GM19324 (cell line): ENCODE results near the gene CAV3.

Source experiments
- ATAC-seq: cut with Tn5 transposase; IDR thresholded peaks from one replicate; pipeline ENCODE4 v1.9.1; 2021; ENCODE audit warnings: mild to moderate bottlenecking, moderate library complexity; ENCODE audit not compliant: unreplicated experiment, low FRiP score

Gene CAV3

DNA sequence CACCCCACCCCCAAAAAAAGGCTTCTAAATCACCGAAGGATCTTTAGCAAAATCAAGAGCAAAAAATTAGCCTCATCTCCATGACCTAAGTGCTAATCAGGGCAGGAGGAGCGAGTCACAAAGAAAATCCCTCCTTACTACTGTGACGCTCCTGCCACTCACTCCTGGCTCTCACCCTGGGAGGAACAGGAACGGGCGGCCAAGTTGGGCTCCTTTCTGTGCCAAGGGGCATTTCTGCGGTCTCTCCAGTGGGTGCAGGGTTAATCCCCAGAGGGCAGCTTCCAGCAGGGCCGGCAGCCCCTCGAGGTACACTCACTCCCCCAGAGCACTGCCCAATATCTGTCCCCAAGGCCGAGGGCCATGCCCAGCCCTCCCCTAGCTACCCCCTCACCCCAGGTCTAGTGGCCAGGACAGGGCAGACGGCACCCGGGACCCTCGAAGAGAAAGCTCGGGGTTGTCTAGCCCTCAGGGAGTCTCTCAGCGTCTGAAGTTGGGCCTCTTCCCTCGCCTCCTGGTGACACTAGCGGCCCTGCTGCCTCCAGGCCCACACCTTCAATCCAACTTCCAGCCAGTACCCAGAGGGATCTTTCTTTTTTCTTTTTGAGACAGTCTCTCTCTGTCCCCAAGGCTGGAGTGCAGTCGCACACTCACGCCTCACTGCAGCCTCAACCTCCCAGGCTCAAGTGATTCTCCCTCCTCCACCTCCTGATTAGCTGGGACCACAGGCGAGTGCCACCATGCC is 706 bp downstream of the CAV3 start:
- ATAC-seq, result no peak

DNA sequence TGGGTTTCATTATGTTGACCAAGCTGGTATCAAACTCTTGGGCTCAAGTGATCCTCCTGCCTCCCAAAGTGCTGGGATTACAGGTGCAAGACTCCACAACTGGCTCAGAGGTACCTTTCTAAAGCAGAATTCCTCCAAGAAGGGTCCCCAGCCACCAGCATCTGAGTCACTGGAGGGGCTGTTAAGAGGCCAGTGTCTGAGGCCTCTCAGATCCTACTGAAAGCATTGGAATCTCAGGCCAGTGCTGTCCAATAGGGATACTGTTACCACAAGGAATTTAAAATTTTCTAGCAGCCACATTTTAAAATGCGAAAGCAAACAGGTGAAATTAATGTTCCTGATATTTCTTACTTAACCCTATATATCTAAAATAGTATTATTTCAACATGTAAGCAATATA is 1.3 kb downstream of the CAV3 start:
- ATAC-seq, result no peak

DNA sequence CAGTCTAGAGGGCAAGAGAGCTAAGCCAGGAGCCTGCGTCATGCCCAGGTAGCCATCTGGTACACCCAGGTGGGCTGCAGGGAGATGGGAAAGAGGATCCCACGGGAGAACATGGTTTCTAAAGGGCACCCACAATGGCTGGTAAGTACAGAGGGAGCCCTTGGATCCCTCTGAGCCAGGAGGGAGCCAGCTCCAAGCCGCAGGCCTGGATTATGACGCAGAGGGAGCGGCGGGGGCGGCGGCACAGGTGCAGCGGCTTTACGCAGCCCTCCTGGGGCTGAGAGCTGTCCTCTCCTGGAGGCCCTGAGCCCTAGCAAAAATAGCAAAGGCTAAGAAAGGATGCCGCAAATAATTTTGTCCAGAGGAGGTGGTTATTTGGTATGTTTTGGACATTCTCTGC is 2.8 kb downstream of the CAV3 start:
- no peak for ATAC-seq

GRCh38 chr3:8737301-8737700 is 3.7 kb downstream of the CAV3 start:
- ATAC-seq, result no peak

- no peak for ATAC-seq
Measured at GRCh38 chr3:8737823-8738222, 4.2 kb downstream of the CAV3 start.

GRCh38 chr3:8738639-8739038 is 5.0 kb downstream of the CAV3 start:
- no peak for ATAC-seq

DNA sequence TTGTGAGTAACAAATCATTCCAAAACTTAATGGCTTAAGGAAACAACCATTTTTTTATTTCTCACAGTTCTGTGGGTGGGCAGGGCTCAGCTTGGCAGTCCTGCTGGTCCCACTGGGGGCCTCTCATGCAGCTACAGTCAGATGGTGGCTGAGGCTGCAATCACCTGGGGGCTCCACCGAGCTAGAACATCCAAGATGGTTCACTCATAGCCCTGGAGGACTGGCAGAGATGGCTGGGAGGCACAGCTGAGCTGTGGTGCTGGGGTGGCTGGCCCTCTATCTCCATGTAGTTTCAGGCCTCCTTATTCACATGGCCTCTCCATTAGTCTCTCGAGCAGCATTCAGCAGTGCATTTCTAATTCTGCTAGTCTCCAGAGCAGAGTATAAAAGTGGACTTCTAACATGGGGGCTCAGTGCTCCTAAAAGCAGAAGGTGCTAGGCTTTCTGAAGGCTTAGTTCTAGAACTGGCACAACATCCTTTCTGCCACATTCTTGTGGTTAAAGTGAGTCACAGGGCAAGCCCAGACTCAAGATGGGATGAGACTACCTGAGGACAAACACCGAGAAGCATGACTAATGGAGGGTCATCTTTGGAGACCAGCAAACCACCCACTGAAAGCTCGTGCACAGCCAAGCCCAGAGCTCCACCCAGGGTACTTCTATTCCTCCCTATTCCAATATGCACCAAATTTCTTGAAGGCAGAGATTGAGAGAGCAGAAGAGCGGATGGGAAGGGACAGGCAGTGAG is 6.3 kb downstream of the CAV3 start:
- no peak for ATAC-seq

DNA sequence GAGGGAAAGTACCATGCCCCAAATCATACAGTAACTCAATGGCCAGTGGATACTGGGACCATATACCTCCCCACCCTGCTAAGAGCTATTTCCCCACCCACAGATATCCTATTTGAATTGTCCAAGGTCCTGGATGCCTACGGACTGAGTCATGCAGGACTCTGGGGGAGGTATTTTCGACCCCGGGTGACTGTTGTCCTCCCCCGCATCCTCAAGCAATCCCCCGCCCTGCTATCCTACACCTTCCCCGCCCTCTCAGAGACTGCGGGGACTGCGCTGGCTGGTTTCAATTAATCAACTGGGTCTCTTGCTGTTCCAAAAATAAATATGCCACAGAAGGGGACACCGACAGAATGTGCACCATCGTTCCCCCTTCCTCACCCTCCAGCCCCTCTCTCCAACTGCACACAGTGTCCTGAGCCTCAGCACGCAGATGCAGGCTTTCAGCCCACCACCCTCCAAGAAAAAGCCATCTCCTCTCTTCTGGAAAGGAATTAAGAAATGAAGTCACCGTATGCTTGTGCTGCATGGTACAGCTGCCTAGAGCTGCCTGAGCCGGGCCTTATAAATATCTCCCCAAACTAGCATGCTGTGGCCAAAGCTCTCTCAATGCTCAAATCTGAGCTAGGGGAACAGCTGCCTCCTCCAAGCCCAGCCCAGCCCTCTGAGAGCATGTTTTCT is 8.1 kb downstream of the CAV3 start:
- no peak for ATAC-seq

DNA sequence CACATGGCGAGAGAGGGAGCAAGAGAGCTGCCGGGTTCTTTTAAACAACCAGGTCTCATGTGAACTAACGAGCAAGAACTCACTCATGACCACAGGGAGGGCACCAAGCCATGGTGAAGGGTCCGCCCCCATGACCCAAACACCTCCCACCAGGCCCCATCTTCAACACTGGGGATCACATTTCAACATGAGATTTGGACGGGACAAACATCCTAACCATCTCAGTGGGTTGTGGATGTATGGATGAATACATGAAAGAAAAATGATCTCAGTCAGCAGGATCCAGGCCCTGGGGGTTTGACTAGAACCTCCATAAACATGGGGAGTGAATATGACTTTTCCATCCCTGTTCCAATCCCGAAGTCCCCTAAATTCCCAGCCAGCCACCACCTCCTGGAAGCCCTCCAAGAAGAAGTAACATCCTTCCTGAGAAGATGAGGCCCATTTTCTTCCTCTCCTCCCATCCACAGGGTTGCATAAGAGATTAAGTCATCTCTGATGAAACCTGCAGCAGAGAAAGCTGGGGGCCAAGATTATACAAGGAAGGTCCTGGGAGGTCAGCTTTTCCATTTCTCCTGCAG is 9.5 kb downstream of the CAV3 start:
- ATAC-seq, result no peak

DNA sequence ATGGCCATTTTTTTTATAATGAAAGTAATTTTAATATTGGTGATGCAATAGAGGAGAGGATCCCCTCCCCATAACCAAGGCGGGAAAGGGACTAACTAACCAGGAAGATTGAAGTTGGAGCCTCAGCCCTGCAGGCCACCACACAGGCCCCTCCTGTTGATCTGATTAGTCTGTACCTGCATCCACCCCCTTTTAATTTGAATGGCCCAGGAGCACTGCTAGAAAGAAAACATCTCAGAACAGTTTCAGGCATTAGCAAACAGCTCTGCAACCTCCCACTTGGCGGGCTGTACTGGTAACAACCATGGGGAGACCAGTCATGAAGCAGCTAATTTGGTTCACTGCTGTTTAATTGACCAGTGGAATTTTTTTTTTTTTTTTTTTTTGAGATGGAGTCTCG is 10.3 kb downstream of the CAV3 start:
- no peak for ATAC-seq

DNA sequence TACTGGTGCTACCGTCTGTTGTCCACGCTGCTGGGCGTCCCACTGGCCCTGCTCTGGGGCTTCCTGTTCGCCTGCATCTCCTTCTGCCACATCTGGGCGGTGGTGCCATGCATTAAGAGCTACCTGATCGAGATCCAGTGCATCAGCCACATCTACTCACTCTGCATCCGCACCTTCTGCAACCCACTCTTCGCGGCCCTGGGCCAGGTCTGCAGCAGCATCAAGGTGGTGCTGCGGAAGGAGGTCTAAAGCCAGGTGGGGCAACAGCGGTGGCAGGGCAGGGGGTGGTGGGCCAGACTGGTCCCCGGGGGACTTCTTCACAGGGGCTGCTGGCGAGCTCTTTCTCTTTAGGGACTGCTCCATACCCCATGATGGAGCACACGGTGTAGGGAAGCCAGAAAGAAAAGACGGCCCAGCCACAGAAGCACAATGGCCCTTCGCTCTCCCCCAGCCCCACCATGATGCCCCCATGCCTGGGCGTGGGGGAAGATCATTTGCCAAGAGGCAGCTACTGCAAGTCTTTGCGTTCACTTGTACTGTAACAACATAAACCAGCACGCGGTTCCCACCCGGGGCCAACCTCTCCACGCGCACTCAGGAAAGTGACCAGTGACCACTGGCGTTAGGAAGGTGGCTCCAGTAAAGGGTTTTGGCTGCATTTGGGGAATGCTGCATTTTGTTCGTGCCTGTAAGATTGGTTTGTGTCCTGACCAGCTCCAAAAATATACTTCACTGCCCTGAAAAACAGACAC is 12.2 kb downstream of the CAV3 start:
- ATAC-seq, result no peak

DNA sequence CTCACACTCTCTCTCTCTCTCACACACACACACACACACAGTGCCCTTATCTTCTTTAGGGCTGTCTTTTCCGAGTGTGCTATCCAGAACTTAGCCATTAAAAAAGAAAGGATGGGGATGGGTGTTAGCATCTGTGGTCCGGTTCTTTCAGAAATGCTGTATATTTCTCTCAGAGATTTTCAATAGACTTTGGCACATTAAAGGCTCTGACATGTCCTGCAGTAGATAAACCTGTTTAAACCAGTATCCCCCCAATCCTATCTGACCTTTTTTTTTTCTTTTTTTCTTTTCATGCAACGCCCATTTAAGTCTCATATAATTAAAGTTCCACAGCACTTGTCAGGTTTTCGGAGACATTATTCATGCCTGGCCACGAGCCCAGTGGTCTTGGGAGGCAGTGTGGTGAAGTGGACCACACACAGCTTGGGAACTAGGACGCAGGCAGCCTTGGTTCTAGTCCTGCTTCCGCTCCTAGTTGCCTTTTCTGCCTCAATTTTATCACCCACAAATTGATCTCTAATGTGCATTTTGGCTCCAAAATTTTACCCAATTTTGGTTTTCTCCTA is 13.3 kb downstream of the CAV3 start:
- ATAC-seq, result no peak

GRCh38 chr3:8749316-8749715 is 15.7 kb downstream of the CAV3 start:
- no peak for ATAC-seq

GRCh38 chr3:8752832-8753231 is 19.2 kb downstream of the CAV3 start:
- no peak for ATAC-seq

- no peak for ATAC-seq
Measured at GRCh38 chr3:8755097-8755496, 21.5 kb downstream of the CAV3 start.

- no peak for ATAC-seq
Measured at GRCh38 chr3:8755564-8756237, 22.1 kb downstream of the CAV3 start.

DNA sequence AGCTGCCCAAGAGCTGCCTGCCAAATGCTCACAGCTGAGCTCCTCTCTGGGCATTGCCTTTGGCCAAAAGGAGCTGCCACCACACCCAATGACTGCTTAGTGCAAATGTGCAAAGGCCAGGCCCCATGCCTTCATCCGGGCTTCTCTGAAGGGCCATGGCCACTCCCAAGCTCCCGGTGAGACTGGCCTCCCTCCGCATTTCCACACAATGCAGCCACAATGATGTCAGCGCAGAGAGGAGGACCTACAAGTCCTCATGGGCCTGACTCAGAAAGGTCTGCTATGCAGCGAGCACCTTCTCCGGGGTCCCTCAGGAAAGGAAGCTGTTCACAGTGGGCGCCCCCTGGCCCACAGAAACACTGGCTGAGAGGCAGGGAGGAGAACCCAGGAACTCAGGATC is 23.1 kb downstream of the CAV3 start:
- ATAC-seq, result no peak

GRCh38 chr3:8757551-8758518 is 24.2 kb downstream of the CAV3 start:
- ATAC-seq, result no peak
